Fibroblast of villous mesenchyme (primary cell): ENCODE results near the gene NPLOC4. TPM values are rescaled to one million over a fixed set of nuclear protein-coding genes. Genes with fewer than 3 reads are reported as not detected.
A peak's percentile ranks its signal among the peaks of the same experiment; 100 is the strongest.

ENCODE experiments used
- DNase-seq: peaks from one replicate; pipeline ENCODE4 v3.0.0-alpha.2; 2010; ENCODE audit warnings: low read depth
- H3K4me3 ChIP-seq: 2 replicates; pipeline ENCODE4 v1.5.1; 2011; ENCODE audit warnings: low read depth, mild to moderate bottlenecking, low read length
- CTCF ChIP-seq: IDR thresholded peaks from 2 replicates; pipeline ENCODE4 v1.5.1; 2012; ENCODE audit warnings: low read depth, mild to moderate bottlenecking, low read length; ENCODE audit not compliant: insufficient read depth
- total RNA-seq: library from RNA; depleted of rRNA; stranded (reverse); fragments of >200 nt; gene quantifications from 2 replicates; pipeline ENCODE4 v1.2.3, GENCODE V29; 2012

NPLOC4 gene
- total RNA-seq, 1 donor, result 96.7 TPM

GRCh38 chr17:81520021-81520901, 116.7 kb downstream of the NPLOC4 start:
- TF ChIP-seq CTCF, result no peak
- DNase-seq, result no peak
- no peak overlapping the region for H3K4me3 ChIP-seq

GRCh38 chr17:81519284-81520020, 117.5 kb downstream of the NPLOC4 start:
- TF ChIP-seq CTCF, result peak; percentile 36
- no peak for DNase-seq
- H3K4me3 ChIP-seq, result peak overlapping the region; percentile 47

DNA sequence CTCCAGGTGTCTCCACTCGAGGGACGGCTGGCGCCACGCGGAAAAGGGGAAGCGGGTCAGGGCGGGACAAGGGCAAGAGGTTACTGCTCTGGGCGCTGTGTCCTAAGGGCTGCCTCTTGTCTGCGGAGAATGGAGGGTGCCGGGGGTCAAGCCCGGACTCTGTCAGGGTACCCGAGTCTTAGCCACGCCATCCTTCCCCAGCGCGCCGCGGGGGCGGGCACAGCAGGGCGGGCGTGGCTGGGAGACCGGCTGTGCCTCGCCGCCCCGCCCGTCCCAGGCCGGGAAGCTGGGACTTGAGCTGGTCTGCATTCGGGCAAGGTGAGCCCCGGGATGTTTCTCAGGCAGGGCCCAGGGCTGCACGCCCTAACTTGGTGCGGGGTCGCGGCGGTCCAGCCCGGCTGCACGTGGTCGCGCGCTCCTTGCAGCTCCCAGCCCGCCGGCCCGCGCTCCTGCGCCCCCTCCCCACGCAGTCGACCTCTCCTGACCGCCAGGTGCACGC, 118.1 kb downstream of the NPLOC4 start:
- DNase-seq, result no peak
- H3K4me3 ChIP-seq, result peak overlapping the region; percentile 47
- no peak for TF ChIP-seq CTCF

GRCh38 chr17:81518113-81518784, 118.7 kb downstream of the NPLOC4 start:
- peak overlapping the region; percentile 47 for H3K4me3 ChIP-seq
- DNase-seq, result peak; percentile 28
- no peak for TF ChIP-seq CTCF

DNA sequence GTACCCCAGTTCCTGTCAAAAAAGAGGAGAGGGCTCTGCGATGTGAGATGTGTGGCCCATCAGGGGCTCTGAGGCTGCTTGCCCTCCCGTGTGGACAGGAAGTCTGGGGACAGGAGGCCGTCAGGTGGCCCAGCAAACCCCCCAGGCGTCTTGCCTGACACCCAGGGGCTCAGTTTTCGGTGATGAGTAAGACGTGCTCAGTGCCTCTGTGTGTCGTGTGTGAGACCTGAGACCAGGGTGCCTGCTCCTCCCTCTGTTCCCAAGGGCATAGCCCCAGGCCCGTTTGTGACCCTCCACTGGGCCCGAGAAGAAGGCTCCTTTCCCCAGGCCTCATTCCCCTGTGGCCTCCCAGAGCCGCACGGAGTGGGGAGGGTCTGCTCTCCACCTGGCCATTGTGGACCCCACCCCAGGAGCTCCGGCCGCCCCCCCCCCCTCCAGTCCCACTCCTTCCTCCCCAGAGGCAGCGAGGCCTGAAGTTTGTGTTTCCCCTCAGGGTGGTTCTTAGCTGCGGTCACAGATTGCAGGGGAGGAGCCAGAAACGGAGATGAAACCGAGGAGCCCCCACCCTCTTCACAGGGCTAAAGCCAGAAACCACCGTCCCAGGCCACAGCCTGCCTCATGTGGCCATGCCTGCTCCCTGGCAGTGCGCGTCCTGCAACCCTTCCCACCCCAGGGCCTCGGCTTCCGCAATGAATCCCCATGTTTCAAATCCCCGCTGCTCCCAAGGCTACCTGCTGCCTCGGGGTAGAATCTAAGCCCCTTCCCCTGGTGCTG, 119.4 kb downstream of the NPLOC4 start:
- peak; percentile 30 for DNase-seq
- TF ChIP-seq CTCF, result no peak
- H3K4me3 ChIP-seq, result peak overlapping the region; percentile 9

GRCh38 chr17:81517009-81517338, 119.9 kb downstream of the NPLOC4 start:
- H3K4me3 ChIP-seq, result no peak overlapping the region
- no peak for DNase-seq

More at GRCh38 chr17:81517009-81517338, 119.9 kb downstream of the NPLOC4 start:
- no peak for TF ChIP-seq CTCF
